HG03558 (cell line): ENCODE measurements around the gene RHBDL1.
"Not testable (repeated sequence)": the region's sequence is repeated elsewhere in the genome, so short reads cannot be mapped to it uniquely, and the experiment has no call there.

ENCODE experiments used
- ATAC-seq: cut with Tn5 transposase; IDR thresholded peaks from one replicate; pipeline ENCODE4 v1.9.1; 2021; ENCODE audit warnings: moderate number of reproducible peaks; ENCODE audit not compliant: unreplicated experiment; ENCODE audit errors: extremely low read depth

The RHBDL1 gene

DNA sequence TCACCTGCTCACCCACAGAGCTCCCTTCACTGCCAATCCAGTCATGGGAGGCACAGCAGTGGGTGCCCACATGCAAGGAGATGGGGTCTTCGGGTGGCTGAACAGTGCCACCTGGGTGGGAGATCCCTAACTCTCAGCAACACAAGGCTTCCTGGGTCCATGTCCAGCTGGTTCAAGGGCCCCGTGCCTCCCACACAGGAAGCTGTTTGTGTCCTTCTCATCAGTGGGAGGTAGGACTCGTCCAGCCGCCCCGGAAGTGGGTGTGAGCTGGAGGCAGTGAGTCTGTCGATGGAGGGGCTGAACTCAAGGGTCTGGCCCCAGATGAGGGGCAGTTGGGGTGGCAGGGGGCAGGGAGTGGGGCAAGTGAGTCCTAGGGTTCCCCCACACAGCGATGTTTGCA, 28.6 kb downstream of the RHBDL1 start:
- no peak for ATAC-seq

DNA sequence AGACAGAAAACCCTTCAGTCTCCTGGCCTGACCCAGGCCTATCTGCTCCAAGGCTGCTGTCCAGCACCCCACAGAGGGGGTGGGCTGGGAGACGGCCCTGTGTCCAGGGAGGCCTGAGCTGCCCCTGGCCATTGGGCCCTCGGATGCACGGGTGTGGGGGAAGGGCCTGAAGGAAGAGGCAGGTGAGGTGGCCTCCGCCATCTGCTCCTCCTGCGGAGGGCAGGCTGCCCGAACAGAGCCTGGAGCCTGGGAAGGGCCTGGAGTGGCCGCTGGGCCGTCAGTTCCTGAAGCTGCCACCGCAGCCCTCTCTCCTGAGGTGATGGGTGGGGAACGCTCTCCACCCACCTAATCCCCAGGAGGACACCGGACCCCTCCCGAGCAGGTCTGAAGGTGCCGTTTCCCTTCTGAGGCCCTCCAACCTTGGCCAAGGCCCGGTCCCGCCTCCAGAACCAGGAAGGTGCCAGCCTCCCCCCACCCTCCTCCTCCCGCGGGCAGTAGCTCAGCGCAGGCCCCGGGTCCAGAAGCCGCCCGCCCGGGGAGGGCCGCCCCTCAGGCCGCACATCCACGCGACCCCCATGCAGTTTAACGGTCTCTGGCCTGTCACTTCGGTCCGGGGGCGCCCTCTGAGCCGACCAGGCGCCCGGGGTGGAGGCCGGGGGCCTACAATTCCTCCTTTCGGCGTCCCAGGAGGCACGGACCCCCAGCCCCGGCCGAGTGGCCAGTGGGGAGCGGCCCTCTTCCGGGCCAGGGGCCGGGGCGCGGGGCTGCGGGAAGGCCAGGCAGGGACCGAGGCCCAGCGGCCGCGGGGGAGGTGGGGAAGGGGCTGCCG, 29.3 kb downstream of the RHBDL1 start:
- ATAC-seq = no peak

- ATAC-seq = no peak
Observed at GRCh38 chr16:705431-706188, 30.1 kb downstream of the RHBDL1 start, which contains the start of gene FBXL16. TSS of gene FBXL16 (minus strand) at chr16:705801. CDS start at chr16:697405, 8,396 bp downstream.

DNA sequence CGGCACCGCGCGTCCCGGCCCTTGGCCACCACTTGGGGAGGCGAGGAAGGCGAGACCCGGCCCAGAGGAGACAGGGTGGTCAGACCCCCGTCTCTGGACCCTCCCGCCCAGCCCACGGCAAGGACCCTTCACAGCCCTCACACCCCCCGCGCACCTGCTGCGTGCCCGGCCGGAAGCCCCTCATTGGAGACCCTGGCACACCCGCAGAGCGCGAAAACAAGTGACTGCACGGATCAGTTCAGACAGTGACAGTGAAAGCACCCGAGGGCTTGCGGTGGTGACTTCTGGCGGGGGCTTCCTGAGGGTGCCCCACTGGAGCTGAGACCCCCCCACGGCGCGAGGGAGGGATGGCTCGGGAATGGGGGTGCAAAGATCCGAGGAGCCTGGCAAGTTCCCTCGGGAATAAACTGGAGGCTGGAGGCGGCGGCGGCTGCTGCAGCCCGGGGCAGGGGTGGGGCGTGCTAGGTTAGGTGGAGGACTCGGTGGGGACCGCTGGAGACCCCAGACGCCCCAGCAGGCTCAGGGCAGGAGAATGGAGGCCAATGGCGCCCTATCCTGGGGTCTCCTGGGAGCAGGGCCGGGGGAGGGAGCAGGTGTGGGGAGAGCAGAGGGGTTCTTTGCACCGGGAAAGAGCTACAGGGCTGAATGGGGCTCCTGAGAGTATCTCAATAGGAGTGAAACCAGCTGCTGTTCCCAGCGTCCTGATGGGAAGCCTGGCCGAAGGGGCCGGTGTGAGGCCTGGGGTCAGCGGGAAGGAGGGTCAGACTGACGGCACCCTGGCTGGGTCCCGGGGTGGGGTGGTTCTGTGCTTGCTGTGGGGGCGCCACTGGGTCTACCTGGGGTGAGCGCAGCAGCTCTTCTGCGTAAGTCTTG, 31.0 kb downstream of the RHBDL1 start:
- no peak for ATAC-seq

- no peak for ATAC-seq
Observed at GRCh38 chr16:707062-707538, 31.6 kb downstream of the RHBDL1 start.

DNA sequence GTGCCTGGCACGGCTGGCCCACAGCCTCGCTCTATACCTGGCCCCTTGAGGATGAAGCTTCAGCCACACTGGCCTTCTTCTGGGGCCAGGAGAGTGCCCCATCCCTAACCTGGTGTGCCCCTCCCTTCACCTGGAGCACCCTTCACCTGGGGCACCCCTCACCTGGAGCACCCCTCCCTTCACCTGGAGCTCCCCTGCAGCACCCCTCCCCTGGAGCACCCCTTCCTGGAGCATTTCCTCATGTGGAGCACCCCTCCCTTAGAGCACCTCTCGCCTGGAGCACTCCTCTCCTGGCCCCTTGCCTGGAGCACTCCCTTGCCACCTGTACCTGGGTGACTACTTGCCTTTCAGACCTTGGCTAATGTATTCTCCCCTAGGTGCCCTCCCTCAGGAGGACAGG, 32.5 kb downstream of the RHBDL1 start:
- ATAC-seq = no peak

GRCh38 chr16:708959-709358, 33.5 kb downstream of the RHBDL1 start:
- ATAC-seq = no peak

DNA sequence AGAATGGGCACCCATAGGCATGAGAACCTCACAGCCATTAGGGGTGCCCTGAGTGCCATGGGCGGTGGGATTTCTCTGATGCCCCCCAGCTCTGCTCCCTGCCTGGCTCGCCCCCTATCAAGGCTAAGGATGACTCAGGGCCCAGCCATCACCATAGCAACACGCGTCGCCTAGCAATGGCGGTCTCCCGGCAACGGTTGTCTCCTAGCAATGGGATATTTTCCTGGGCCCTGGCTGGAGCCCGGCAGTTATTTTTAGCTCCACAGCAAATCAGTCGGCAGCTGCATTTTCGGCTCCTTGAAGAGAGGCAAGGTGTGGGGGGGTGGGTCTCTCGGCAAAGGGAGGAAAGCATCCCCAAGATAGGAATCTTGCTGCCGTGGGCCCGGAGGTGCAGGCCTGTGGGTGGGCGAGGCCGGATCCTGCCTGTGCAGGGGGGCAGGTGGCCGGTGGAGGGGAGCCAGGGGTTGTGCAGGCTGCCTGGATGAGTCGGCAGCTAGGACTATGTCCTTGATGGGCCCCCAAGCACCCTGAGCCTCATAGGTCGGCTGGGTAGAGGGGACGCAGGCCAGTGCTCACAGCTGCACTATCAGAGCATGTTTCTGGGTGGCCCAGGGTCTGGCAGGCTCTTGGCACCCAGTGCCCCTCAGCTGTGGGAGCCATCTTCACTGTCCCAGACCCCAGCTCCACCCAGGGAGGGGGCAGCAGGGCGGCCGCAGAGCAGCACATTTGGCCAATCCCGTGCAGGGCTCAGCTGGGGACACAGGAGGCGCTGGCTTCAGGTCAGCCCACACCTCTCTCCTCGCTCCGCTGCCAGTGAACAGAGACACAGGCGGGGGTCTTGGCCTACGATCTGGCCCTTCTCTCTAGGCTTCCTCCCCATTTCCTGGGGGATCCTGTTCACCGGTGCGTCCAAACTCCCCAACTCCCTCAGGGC, 34.4 kb downstream of the RHBDL1 start:
- ATAC-seq = no peak

DNA sequence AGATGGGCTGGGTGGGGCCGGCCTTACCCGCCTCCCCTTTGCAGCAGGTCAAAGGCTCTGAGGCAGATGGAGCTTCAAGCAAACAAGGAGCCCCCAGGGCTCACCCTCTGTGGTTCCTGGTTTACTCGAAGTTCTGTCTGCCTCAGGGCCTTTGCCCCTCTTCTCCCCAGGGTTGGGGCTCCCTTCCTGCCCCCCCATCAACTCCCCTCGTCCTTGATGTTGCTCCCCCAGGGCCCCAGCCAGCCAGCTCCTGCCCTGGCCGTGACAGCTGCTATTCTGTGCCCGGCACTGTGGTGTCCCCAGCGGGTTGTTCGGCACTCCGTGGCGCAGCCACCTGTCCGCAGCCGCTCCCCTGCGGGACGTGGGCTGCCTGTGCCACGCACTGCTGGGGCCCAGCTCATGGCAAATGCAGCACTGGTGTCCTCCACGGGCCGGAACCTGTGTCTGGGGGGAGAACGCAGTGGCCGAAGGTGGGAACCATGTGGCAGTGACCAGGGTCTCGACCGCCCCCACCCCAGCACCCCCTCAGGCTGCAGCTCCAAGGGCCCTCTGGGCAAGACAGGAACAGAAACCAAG, 35.1 kb downstream of the RHBDL1 start:
- ATAC-seq = no peak

- ATAC-seq = no peak
Observed at GRCh38 chr16:711084-711483, 35.6 kb downstream of the RHBDL1 start.

GRCh38 chr16:711548-712320, 36.3 kb downstream of the RHBDL1 start:
- no peak for ATAC-seq

GRCh38 chr16:712740-713250, 37.3 kb downstream of the RHBDL1 start:
- not testable (repeated sequence) for ATAC-seq

- no peak for ATAC-seq
Observed at GRCh38 chr16:714079-714478, 38.6 kb downstream of the RHBDL1 start.

DNA sequence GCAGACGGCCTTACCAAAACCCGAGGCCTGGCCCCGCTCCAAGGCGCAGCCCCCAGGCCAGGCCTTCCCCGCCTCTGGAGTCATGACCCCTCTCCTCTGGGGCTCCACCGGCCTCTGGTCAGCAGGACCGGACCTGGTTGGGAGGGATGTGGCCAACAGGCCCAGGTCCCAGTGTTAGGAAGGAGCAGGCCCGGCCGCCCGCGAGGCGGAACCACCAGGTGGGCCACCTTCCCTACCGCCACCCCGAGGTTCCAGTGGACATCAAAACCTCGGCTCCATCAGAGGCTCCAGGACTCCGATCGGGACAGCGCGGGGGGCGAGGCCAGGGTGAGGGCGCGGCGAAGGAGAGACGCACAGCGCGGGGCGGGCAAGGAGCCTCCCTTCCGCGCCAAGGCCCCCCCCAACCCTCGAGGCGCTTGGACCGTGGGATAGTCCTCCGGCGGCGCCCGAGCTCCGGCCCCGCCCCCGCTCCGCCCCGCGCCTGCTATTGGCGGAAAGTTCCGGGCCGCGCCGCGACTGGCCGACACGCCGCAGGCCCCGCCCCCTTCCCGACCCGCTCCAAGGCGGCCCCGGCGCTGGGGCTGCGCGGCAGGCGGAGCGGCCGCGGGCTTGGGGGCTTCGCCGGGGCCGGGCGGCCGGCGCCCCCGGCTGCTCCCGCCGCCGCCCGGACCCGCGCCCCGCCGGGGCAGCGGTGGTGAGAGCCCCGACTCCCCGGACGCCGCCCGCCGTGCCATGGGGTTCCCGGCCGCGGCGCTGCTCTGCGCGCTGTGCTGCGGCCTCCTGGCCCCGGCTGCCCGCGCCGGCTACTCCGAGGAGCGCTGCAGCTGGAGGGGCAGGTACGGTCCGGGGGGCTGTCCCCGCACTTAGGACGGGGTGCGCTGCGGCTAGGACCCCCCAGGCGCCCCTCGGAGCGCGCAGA, 39.3 kb downstream of the RHBDL1 start, which contains the start of gene METRN:
Gene METRN (plus strand): TSS at position 561 of the 919 bp plus-strand sequence. CDS start 172 bp downstream, at position 733.
- no peak for ATAC-seq

DNA sequence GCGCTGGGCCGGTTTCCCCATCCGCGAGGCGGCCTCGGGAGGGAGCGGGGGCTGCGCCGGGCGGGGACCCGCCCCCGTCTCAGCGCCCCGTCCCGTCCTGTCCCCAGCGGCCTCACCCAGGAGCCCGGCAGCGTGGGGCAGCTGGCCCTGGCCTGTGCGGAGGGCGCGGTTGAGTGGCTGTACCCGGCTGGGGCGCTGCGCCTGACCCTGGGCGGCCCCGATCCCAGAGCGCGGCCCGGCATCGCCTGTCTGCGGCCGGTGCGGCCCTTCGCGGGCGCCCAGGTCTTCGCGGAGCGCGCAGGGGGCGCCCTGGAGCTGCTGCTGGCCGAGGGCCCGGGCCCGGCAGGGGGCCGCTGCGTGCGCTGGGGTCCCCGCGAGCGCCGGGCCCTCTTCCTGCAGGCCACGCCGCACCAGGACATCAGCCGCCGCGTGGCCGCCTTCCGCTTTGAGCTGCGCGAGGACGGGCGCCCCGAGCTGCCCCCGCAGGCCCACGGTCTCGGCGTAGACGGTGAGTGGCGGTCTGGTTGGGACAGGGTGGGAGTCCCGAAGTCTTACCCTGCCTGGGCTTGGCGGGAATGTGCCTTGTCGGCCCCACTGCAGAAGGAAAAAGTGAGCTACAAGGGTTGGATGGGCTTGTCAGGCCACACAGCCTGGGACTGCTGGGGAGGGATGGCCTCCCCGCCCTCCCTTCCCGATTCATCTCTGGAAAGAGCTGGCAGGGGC, 40.2 kb downstream of the RHBDL1 start:
- ATAC-seq = no peak

DNA sequence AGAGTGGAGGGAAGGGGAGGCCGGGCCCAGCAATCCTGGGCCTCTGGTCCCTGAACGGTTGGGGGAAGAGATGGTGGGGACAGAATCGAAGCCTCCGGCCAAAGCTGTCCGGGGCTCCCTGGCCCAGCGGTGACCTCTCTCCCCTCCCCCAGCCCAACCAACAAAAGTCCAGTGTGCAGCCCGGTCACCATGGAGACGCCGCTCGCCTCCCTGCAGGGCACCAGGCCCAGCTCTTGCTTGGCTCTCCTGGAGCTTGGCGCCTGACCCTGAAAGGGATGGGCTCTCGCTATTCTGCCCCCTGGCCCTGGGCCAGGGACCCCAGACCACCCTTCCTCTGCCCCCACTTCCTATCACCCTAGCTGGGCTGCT, 40.7 kb downstream of the RHBDL1 start:
- no peak for ATAC-seq
